A549 treated with GW870086 at 1 μM for 4 hours (cell line): ENCODE results near the gene ZMIZ1. TPM values are rescaled to one million over a fixed set of nuclear protein-coding genes. Genes with fewer than 3 reads are reported as not detected.

Experiments used
- total RNA-seq: library from RNA; stranded (reverse); fragments of 200-300 nt; extraction: Qiagen RNA extraction; gene quantifications from 5 replicates; pipeline ENCODE4 v1.2.3, GENCODE V29; 2022; ENCODE audit warnings: low read depth

ZMIZ1 gene
- 39.2 to 55.0 TPM (median 50.5 TPM) in 5 replicates for total RNA-seq

GRCh38 chr10:79068562-79069324 lies at the start of gene ZMIZ1:
Gene ZMIZ1, plus strand, starts transcription at chr10:79068966. Its CDS starts 132,667 bp downstream, at chr10:79201633.

GRCh38 chr10:79347226-79347893 lies 278.6 kb downstream of the ZMIZ1 start, which contains the start of gene PPIF:
Gene PPIF, plus strand, starts transcription at chr10:79347469. Its CDS starts 80 bp downstream, at chr10:79347549.

